8988T (cell line): ENCODE data around the gene NSD2.

Experiments used
- DNase-seq: peaks from one replicate; pipeline ENCODE4 v3.0.0; 2011

Gene NSD2

GRCh38 chr4:1948892-1949436 lies 77.8 kb downstream of the NSD2 start:
- no peak for DNase-seq

- no peak for DNase-seq
Measured at GRCh38 chr4:1950369-1950768, 79.2 kb downstream of the NSD2 start.

- DNase-seq = no peak
Measured at GRCh38 chr4:1952058-1952700, 81.0 kb downstream of the NSD2 start.

GRCh38 chr4:1952719-1953118 lies 81.5 kb downstream of the NSD2 start:
- DNase-seq = no peak

- DNase-seq = no peak
Measured at GRCh38 chr4:1953335-1953734, 82.1 kb downstream of the NSD2 start.

GRCh38 chr4:1956631-1957030 lies 85.4 kb downstream of the NSD2 start:
- DNase-seq = no peak

GRCh38 chr4:1958276-1959103 lies 87.3 kb downstream of the NSD2 start:
- DNase-seq = no peak

- no peak for DNase-seq
Measured at GRCh38 chr4:1959104-1959384, 87.9 kb downstream of the NSD2 start.

GRCh38 chr4:1960170-1960825 lies 89.1 kb downstream of the NSD2 start:
- DNase-seq = no peak

- DNase-seq = no peak
Measured at GRCh38 chr4:1961038-1961437, 89.8 kb downstream of the NSD2 start.

GRCh38 chr4:1961563-1961962 lies 90.4 kb downstream of the NSD2 start:
- DNase-seq = no peak

- no peak for DNase-seq
Measured at GRCh38 chr4:1962980-1963379, 91.8 kb downstream of the NSD2 start.

- DNase-seq = no peak
Measured at GRCh38 chr4:1964443-1964842, 93.2 kb downstream of the NSD2 start.

- DNase-seq = no peak
Measured at GRCh38 chr4:1964971-1965370, 93.8 kb downstream of the NSD2 start.

GRCh38 chr4:1967512-1968149 lies 96.4 kb downstream of the NSD2 start:
- no peak for DNase-seq

GRCh38 chr4:1968686-1969295 lies 97.6 kb downstream of the NSD2 start:
- no peak for DNase-seq

- no peak for DNase-seq
Measured at GRCh38 chr4:1969928-1970723, 98.9 kb downstream of the NSD2 start.

- DNase-seq = no peak
Measured at GRCh38 chr4:1970926-1971325, 99.7 kb downstream of the NSD2 start.

GRCh38 chr4:1971456-1972200 lies 100.4 kb downstream of the NSD2 start:
- no peak for DNase-seq

- DNase-seq = no peak
Measured at GRCh38 chr4:1972414-1972813, 101.2 kb downstream of the NSD2 start.

- DNase-seq = no peak
Measured at GRCh38 chr4:1973218-1973617, 102.0 kb downstream of the NSD2 start.
